Measurements from ENCODE around the gene OR10Z1. TPM values are rescaled to one million over a fixed set of nuclear protein-coding genes. Genes with fewer than 3 reads are reported as not detected.

OR10Z1 gene
- total and polyA plus RNA-seq, 9 donors: not detected

DNA sequence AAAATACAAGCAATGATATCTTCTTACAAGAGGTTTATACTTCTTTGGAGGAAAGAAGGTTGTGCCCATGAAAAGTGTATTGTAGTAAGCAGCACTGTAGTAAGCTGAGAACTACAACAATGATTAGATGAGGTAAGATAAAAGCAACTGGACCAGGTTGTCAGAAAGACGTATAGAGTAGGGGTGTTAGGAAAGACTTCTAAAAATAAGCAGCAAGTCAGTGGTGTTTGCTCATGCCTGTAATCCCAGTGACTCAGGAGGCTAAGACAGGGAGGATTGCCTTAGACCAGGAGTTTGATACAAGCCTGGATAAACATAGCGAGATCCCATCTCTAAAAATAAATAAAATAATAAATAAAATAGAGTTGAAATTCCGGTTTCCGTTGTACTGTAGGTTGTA is 21.1 kb upstream of the OR10Z1 start:
- Histone ChIP-seq H3K27me3 (no peaks in the 10 kb centered on the region), H3K27ac (no peak overlapping the region), H3K36me3 (no peaks in the 10 kb centered on the region), H3K4me3 (no peak overlapping the region), H3K9me3 (no peaks in the 10 kb centered on the region), H3K4me1 (ENCODE audit: insufficient read depth) (no peaks in the 10 kb centered on the region)
- TF ChIP-seq POLR2A (IDR thresholded peaks at IDR 0.05): no peak
- no peak for TF ChIP-seq EP300 (IDR thresholded peaks at IDR 0.05)
- TF ChIP-seq CTCF (IDR thresholded peaks at IDR 0.05): no peak
- 78 to 86% (median 80%) methylated on average over 4 of the region's 4 CpGs for WGBS, 3 donors
- DNase-seq: no peak
- intact Hi-C loops (cut with DNase I): no loop called here

DNA sequence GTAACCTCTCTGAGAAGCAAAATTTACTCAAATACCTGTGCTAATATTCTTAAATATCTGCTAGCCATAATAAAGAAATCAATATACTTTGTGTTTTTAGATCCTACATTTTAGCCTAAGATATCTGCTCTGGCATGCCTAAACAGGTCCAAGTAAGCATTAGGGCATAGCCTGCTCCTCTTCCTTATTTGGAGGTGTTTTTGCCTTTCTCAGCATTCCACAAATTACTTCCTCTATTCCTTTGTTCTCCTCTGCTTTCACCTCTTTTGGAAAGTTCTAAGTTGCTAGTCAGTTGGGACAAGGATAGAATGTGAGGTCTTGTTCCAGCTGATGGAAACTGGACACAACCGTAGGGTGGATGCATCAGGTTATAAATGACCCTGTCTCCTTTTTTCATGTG is 18.1 kb upstream of the OR10Z1 start:
- Histone ChIP-seq H3K9me3 (no peaks in the 10 kb centered on the region), H3K27ac (no peak overlapping the region), H3K27me3 (no peaks in the 10 kb centered on the region), H3K4me3 (no peak overlapping the region), H3K4me1 (ENCODE audit: insufficient read depth) (no peaks in the 10 kb centered on the region), H3K36me3 (no peaks in the 10 kb centered on the region)
- no peak for DNase-seq
- WGBS, 3 donors: 80 to 89% (median 83%) methylated on average over 1 of the region's 1 CpG
- TF ChIP-seq POLR2A (IDR thresholded peaks at IDR 0.05): no peak
- no peak for TF ChIP-seq EP300 (IDR thresholded peaks at IDR 0.05)
- no peak for TF ChIP-seq CTCF (IDR thresholded peaks at IDR 0.05)
- intact Hi-C loops (cut with DNase I): no loop called here

DNA sequence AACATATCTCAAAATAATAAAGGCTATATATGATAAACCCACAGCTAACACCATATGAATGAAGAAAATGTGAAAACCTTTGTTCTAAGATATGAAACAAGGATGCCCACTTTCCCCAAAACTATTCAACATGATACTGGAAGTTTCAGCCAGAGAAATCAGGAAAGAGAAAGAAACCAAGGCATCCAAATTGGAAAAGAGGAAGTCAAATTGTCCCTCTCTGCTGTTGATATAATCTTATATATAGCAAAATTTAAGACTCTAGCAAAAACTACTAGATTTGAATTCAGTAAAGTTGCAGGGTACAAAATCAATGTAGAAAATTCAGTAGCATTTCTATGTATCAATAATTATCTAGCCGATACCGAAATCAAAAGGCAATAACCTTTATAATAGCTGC is 4.3 kb upstream of the OR10Z1 start:
- no peak overlapping the region for H3K27ac ChIP-seq
- H3K36me3 ChIP-seq: no peaks in the 10 kb centered on the region
- H3K4me3 ChIP-seq: no peak overlapping the region
- TF ChIP-seq CTCF (IDR thresholded peaks at IDR 0.05): no peak
- TF ChIP-seq EP300 (IDR thresholded peaks at IDR 0.05): no peak
- no peak for TF ChIP-seq POLR2A (IDR thresholded peaks at IDR 0.05)
- intact Hi-C loops (cut with DNase I): no loop called here
- H3K27me3 ChIP-seq: no peaks in the 10 kb centered on the region
- WGBS, 3 donors: 94 to 98% (median 97%) methylated on average over 2 of the region's 2 CpGs
- H3K9me3 ChIP-seq: no peaks in the 10 kb centered on the region
- no peak for DNase-seq
- H3K4me1 ChIP-seq (ENCODE audit: insufficient read depth): no peaks in the 10 kb centered on the region

DNA sequence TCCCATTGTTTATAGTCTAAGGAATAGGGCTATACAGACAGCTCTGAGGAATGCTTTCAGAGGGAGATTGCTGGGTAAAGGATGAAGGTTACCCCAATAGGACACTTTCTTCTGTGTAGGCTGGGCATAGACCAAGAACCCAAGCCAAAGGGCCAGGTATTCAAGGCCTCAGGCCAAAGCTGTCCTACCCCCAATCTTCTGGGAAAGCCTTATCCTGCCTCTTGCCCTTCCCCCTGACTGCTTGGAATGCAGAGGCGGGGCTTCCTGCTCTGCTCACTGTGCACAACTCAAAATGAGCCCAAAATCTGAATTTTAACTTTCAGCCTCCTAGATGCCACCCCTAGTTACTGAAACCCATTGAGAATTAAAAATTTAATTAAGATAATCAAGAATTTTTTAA is 2.2 kb downstream of the OR10Z1 start:
- Histone ChIP-seq H3K4me3 (no peak overlapping the region), H3K27ac (no peak overlapping the region), H3K27me3 (no peaks in the 10 kb centered on the region), H3K36me3 (no peaks in the 10 kb centered on the region), H3K9me3 (no peaks in the 10 kb centered on the region), H3K4me1 (ENCODE audit: insufficient read depth) (no peaks in the 10 kb centered on the region)
- TF ChIP-seq POLR2A (IDR thresholded peaks at IDR 0.05) (no peak), EP300 (IDR thresholded peaks at IDR 0.05) (no peak), CTCF (IDR thresholded peaks at IDR 0.05) (no peak)
- intact Hi-C loops (cut with DNase I): no loop called here
- WGBS, 3 donors: 80 to 96% (median 88%) methylated on average over 1 of the region's 1 CpG
- no peak for DNase-seq

DNA sequence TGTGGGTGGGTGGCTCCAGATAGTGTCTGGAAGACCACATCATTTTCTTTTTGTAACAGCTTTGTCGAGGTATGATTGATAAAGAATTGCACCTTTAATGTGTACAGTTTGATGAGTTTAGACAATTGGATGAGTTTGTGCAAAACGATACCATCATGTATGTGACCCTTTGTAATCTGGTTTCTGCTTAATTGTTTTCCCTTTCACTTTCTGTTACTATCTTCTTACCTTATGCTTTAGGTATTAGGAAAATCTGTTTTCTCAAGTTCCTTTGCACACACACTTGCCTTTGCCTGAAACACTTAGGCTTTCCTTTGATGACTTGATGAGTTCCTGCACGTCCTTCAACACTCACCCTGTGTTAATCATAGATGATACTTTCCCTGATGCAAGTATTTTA is 6.8 kb downstream of the OR10Z1 start:
- Histone ChIP-seq H3K9me3 (no peaks in the 10 kb centered on the region), H3K4me3 (no peak overlapping the region), H3K27ac (no peak overlapping the region), H3K27me3 (no peaks in the 10 kb centered on the region), H3K36me3 (no peaks in the 10 kb centered on the region), H3K4me1 (ENCODE audit: insufficient read depth) (no peaks in the 10 kb centered on the region)
- WGBS, 3 donors: 48 to 54% (median 52%) methylated on average over 3 of the region's 3 CpGs
- no peak for DNase-seq
- intact Hi-C loops (cut with DNase I): no loop called here
- no peak for TF ChIP-seq EP300 (IDR thresholded peaks at IDR 0.05)
- TF ChIP-seq CTCF (IDR thresholded peaks at IDR 0.05): no peak
- TF ChIP-seq POLR2A (IDR thresholded peaks at IDR 0.05): no peak

All from ovary (tissue), 9 donors.